Stomach (tissue), 4 donors: ENCODE results near the gene RUNDC1.

Source experiments
- CTCF ChIP-seq, 7 experiments: fragments of 450-650 bp in 4 of 7; fragments of 200-600 bp in 3 of 7; sonication (generic) in 3 of 7; IDR thresholded peaks; one replicate each; pipeline ENCODE4 v1.5.1; 2016 to 2019; ENCODE audit warnings: antibody characterized with exemption in 7 of 7, control low read depth in 2 of 7, mild to moderate bottlenecking in 1 of 7
- EP300 ChIP-seq: sonication (generic); formaldehyde crosslinking; IDR thresholded peaks from one replicate; pipeline ENCODE4 v1.6.1; 2017; ENCODE audit warnings: antibody characterized with exemption
- POLR2A ChIP-seq, 4 donors: fragments of 450-650 bp; IDR thresholded peaks; one replicate each; pipeline ENCODE4 v1.6.1; 2016; ENCODE audit warnings: antibody characterized with exemption in 4 of 4, control low read depth in 2 of 4, mild to moderate bottlenecking in 1 of 4, moderate library complexity in 1 of 4
- POLR2AphosphoS5 ChIP-seq, 3 donors: sonication (generic); formaldehyde crosslinking; IDR thresholded peaks; one replicate each; pipeline ENCODE4 v1.6.1; 2016; ENCODE audit warnings: antibody characterized with exemption in 3 of 3

- TF ChIP-seq POLR2AphosphoS5 (IDR thresholded peaks at IDR 0.05) = peak in 2 of 3 donors; percentile 25 to 57
- TF ChIP-seq CTCF (IDR thresholded peaks at IDR 0.05) = no peak
- no peak for TF ChIP-seq POLR2A (IDR thresholded peaks at IDR 0.05)
- TF ChIP-seq EP300 = no peak
Observed at GRCh38 chr17:43015579-43015978, 35.2 kb downstream of the RUNDC1 start.
